H9 (cell line): ENCODE data around the gene TNFAIP8L3. TPM values are rescaled to one million over a fixed set of nuclear protein-coding genes. Genes with fewer than 3 reads are reported as not detected.

ENCODE experiments used
- DNase-seq: peaks from one replicate; pipeline ENCODE4 v3.0.0-alpha.2; 2017
- H2AFZ ChIP-seq: one replicate; pipeline ENCODE4 v1.6.1; 2013; ENCODE audit warnings: mild to moderate bottlenecking, low read length, control low read depth, moderate library complexity
- H2AK5ac ChIP-seq: 2 replicates; pipeline ENCODE4 v1.6.1; 2013; ENCODE audit warnings: low read length, control low read depth, mixed read lengths; ENCODE audit not compliant: insufficient read length
- H2BK120ac ChIP-seq: one replicate; pipeline ENCODE4 v1.6.1; 2013; ENCODE audit warnings: low read depth, mild to moderate bottlenecking, low read length, control low read depth, inconsistent platforms; ENCODE audit not compliant: poor library complexity, severe bottlenecking
- H2BK12ac ChIP-seq: 2 replicates; pipeline ENCODE4 v1.6.1; 2013; ENCODE audit warnings: low read length, control low read depth, mixed read lengths, low read depth; ENCODE audit not compliant: insufficient read length
- H2BK15ac ChIP-seq: 2 replicates; pipeline ENCODE4 v1.6.1; 2013; ENCODE audit warnings: low read depth, low read length, control low read depth
- H2BK20ac ChIP-seq: one replicate; pipeline ENCODE4 v1.6.1; 2013; ENCODE audit warnings: low read depth, mild to moderate bottlenecking, low read length, control low read depth, inconsistent platforms; ENCODE audit not compliant: poor library complexity, severe bottlenecking
- H2BK5ac ChIP-seq: 2 replicates; pipeline ENCODE4 v1.6.1; 2013; ENCODE audit warnings: low read length, control low read depth, mixed read lengths; ENCODE audit not compliant: insufficient read length
- H3K14ac ChIP-seq: 2 replicates; pipeline ENCODE4 v1.6.1; 2013; ENCODE audit warnings: low read length, control low read depth; ENCODE audit not compliant: insufficient read depth
- H3K18ac ChIP-seq: 2 replicates; pipeline ENCODE4 v1.6.1; 2013; ENCODE audit warnings: low read depth, mild to moderate bottlenecking, mixed read lengths, low read length, control low read depth; ENCODE audit not compliant: insufficient read length
- H3K23ac ChIP-seq: 2 replicates; pipeline ENCODE4 v1.6.1; 2013; ENCODE audit warnings: low read length, control low read depth, mixed read lengths, low read depth; ENCODE audit not compliant: insufficient read length
- H3K23me2 ChIP-seq: 2 replicates; pipeline ENCODE4 v1.6.1; 2013; ENCODE audit warnings: low read depth, mild to moderate bottlenecking, mixed read lengths, low read length, control low read depth; ENCODE audit not compliant: insufficient read length, poor library complexity, severe bottlenecking
- H3K27ac ChIP-seq: 2 replicates; pipeline ENCODE4 v1.5.1; 2013; ENCODE audit warnings: low read length, control low read depth, mixed read lengths, low read depth; ENCODE audit not compliant: insufficient read length
- H3K27me3 ChIP-seq: 2 replicates; pipeline ENCODE4 v1.6.1; 2013; ENCODE audit warnings: low read length, control low read depth, inconsistent platforms; ENCODE audit not compliant: insufficient read depth
- H3K4ac ChIP-seq: 2 replicates; pipeline ENCODE4 v1.6.1; 2013; ENCODE audit warnings: low read depth, mild to moderate bottlenecking, control low read depth, inconsistent platforms, low read length, moderate library complexity
- H3K4me1 ChIP-seq: 2 replicates; pipeline ENCODE4 v1.6.1; 2013; ENCODE audit warnings: low read length, control low read depth, inconsistent platforms; ENCODE audit not compliant: insufficient read depth
- H3K4me2 ChIP-seq: 2 replicates; pipeline ENCODE4 v1.6.1; 2013; ENCODE audit warnings: low read length, control low read depth, mixed read lengths; ENCODE audit not compliant: insufficient read length, insufficient read depth
- H3K56ac ChIP-seq: 2 replicates; pipeline ENCODE4 v1.6.1; 2013; ENCODE audit warnings: low read depth, mild to moderate bottlenecking, mixed read lengths, low read length, control low read depth; ENCODE audit not compliant: insufficient read length
- H3K79me1 ChIP-seq: 2 replicates; pipeline ENCODE4 v1.6.1; 2013; ENCODE audit warnings: low read depth, mild to moderate bottlenecking, moderate library complexity, low read length, control low read depth, inconsistent platforms; ENCODE audit not compliant: insufficient read depth, poor library complexity, severe bottlenecking
- H3K79me2 ChIP-seq: 2 replicates; pipeline ENCODE4 v1.6.1; 2013; ENCODE audit warnings: low read length, control low read depth, inconsistent platforms; ENCODE audit not compliant: insufficient read depth
- H3K9ac ChIP-seq: 2 replicates; pipeline ENCODE4 v1.6.1; 2013; ENCODE audit warnings: low read length, control low read depth, mixed read lengths; ENCODE audit not compliant: insufficient read length; ENCODE audit errors: extremely low read depth
- H3K9me3 ChIP-seq: one replicate; pipeline ENCODE4 v1.6.1; 2013; ENCODE audit warnings: low read depth, low read length, inconsistent platforms; ENCODE audit not compliant: control insufficient read depth
- H3T11ph ChIP-seq: one replicate; pipeline ENCODE4 v1.6.1; 2013; ENCODE audit warnings: mild to moderate bottlenecking, low read length, control low read depth, inconsistent platforms
- H4K20me1 ChIP-seq: one replicate; pipeline ENCODE4 v1.6.1; 2013; ENCODE audit not compliant: control insufficient read depth, insufficient read length, insufficient read depth
- H4K5ac ChIP-seq: 2 replicates; pipeline ENCODE4 v1.6.1; 2013; ENCODE audit warnings: low read depth, mild to moderate bottlenecking, mixed read lengths, low read length, control low read depth; ENCODE audit not compliant: insufficient read length
- H4K8ac ChIP-seq: replicated peaks from 2 replicates; pipeline ENCODE4 v1.6.1; 2013; ENCODE audit warnings: low read length, control low read depth, mixed read lengths, low read depth; ENCODE audit not compliant: insufficient read length
- H4K91ac ChIP-seq: 2 replicates; pipeline ENCODE4 v1.6.1; 2013; ENCODE audit warnings: low read depth, mild to moderate bottlenecking, moderate library complexity, mixed read lengths, low read length, control low read depth; ENCODE audit not compliant: insufficient read length
- H3K27ac Mint-ChIP-seq, 3 experiments: 2 replicates in 2 of 3; 3 replicates in 1 of 3; pipeline ENCODE4 v1.8.0; 2020 to 2021; ENCODE audit warnings: mixed read lengths in 3 of 3, mild to moderate bottlenecking in 1 of 3, moderate library complexity in 1 of 3
- H3K27me3 Mint-ChIP-seq: 2 replicates; pipeline ENCODE4 v1.8.0; 2021; ENCODE audit warnings: low read depth, mild to moderate bottlenecking, moderate library complexity, mixed read lengths
- H3K36me3 Mint-ChIP-seq, 3 experiments: 2 replicates in 2 of 3; 3 replicates in 1 of 3; pipeline ENCODE4 v1.8.0; 2020 to 2021; ENCODE audit warnings: low read depth in 3 of 3, mixed read lengths in 3 of 3; ENCODE audit not compliant: insufficient read depth in 1 of 3
- H3K4me1 Mint-ChIP-seq, 2 experiments: 2 replicates each; pipeline ENCODE4 v1.8.0; 2020; ENCODE audit warnings: mixed read lengths in 2 of 2
- H3K4me3 Mint-ChIP-seq, 2 experiments: 2 replicates in 1 of 2; 3 replicates in 1 of 2; pipeline ENCODE4 v1.8.0; 2020 to 2021; ENCODE audit warnings: mild to moderate bottlenecking in 2 of 2, mixed read lengths in 2 of 2, moderate library complexity in 1 of 2
- H3K9me3 Mint-ChIP-seq, 2 experiments: 2 replicates in 1 of 2; 3 replicates in 1 of 2; pipeline ENCODE4 v1.8.0; 2020; ENCODE audit warnings: mild to moderate bottlenecking in 2 of 2, mixed read lengths in 2 of 2, moderate library complexity in 1 of 2
- CTCF ChIP-seq: fragments of 200-600 bp; sonication (generic); conservative IDR thresholded peaks from 3 replicates; pipeline ENCODE4 v1.8.0; 2021; ENCODE audit warnings: antibody characterized with exemption, mild to moderate bottlenecking
- total RNA-seq: library from RNA; stranded (reverse); gene quantifications from 2 replicates; pipeline ENCODE4 v1.2.1, GENCODE V29; 2021

The TNFAIP8L3 gene
- total RNA-seq, 1 experiment from 2014 or later = 0.22 TPM

- Histone ChIP-seq H3K79me1 (no peaks in the 10 kb centered on the region), H3K14ac (no peak overlapping the region), H4K5ac (no peak overlapping the region), H3K18ac (no peak overlapping the region), H2BK15ac (no peak overlapping the region), H3K4ac (no peak overlapping the region), H2BK12ac (no peak overlapping the region), H3K23ac (no peak overlapping the region), H3K27ac (no peak overlapping the region), H3K23me2 (no peaks in the 10 kb centered on the region), H3K9me3 (no peaks in the 10 kb centered on the region), H2AK5ac (no peak overlapping the region), H4K91ac (no peak overlapping the region), H3K79me2 (no peaks in the 10 kb centered on the region), H4K20me1 (no peaks in the 10 kb centered on the region), H3K27me3 (no peaks in the 10 kb centered on the region), H3K56ac (no peak overlapping the region), H4K8ac (no peak overlapping the region), H3K9ac (no peak overlapping the region), H2BK20ac (no peak overlapping the region), H3T11ph (no peak overlapping the region), H3K4me1 (no peaks in the 10 kb centered on the region), H3K4me2 (no peak overlapping the region), H2AFZ (no peak overlapping the region), H2BK120ac (no peak overlapping the region), H2BK5ac (no peak overlapping the region)
- DNase-seq = no peak
- Mint-ChIP-seq H3K27me3 (peaks cover 14% of the 10 kb centered on the region), H3K4me3 (no peak overlapping the region), H3K36me3 (no peaks in the 10 kb centered on the region), H3K4me1 (peaks cover 10 to 13% of the 10 kb centered on the region in 2 experiments; a peak in 3 of 4 replicates), H3K9me3 (no peaks in the 10 kb centered on the region), H3K27ac (no peak overlapping the region)
- TF ChIP-seq CTCF = no peak
Observed at GRCh38 chr15:51106481-51106880, 11.8 kb upstream of the TNFAIP8L3 start.
